ENCODE measurements around the gene CDH2.

The CDH2 gene

DNA sequence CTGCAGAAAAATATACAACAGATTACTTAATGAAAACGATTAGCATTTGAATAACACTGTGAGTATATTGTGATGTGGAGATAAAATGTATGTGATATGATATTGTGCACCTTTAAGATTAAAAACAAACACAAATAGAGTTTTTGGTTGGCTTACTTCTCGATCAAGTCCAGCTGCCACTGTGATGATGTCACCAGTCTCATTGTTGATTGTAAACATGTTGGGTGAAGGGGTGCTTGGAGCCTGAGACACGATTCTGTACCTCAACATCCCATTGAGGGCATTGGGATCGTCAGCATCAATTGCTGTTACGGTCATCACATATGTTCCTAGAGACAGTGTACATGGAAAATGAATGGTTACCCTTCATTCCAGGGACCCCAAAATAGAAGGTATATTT is 174.1 kb downstream of the CDH2 start:
- DNase-seq (ENCODE audit: low spot score) (no peak), FAIRE-seq (no peak)

DNA sequence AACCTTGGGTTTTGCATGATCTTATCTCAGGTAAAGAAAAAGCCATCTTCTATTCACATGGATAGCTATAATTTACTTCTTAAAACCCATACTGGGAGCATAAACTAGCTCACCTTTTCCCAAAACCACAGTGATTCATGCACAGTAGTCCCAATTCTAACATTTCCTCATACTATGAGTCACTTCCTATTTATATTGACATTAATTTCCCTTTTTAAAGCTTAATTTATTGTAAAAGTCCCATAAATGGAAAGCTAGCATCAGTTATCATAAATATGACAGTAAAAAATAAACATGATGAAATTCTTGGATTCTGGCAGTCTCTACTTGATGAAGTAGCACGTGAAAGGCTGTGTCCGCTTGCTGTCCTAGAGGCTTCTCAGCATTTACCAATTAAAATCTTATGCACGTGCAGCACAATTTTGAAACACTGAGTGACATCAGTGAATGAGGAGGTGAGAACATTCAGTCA is 180.1 kb downstream of the CDH2 start:
- no peak for FAIRE-seq
- DNase-seq (ENCODE audit: low spot score): peak; percentile 2

DNA sequence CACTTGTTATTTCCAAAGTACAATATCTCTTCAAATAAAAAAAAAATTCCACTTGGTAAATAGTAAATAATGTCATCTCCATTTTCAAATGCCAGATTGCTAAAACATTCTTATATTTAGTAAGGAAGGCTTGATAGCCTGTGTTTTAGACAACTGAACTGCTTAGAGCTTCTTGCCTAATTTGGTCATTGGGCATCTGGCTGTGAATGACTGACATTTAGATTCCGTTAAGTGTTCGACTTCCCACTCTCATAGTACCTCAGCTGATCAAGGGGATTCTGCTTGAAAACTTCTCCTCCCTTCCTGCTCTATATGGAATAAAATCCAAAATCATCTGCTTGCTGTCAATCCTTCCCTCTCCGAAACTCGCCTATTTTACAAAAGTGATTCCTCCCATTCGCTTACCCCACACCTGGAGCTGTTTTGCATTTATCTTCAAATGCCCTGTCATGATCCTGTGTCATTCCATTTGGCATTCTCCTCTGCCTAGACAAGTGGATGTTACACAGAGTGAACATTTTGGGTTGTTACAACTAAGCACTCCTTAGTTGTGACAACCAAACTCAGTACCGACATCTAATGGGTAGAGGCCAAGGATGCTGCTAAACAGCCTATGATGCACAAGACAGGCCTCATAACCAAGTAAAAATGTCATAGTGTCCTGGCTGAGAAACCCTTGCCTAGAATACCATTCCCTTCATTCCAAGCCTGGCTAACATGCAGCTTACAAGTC is 181.0 kb downstream of the CDH2 start:
- DNase-seq (ENCODE audit: low spot score): no peak
- FAIRE-seq: no peak

- FAIRE-seq: no peak
Observed at GRCh38 chr18:27994571-27994970, 182.4 kb downstream of the CDH2 start.

DNA sequence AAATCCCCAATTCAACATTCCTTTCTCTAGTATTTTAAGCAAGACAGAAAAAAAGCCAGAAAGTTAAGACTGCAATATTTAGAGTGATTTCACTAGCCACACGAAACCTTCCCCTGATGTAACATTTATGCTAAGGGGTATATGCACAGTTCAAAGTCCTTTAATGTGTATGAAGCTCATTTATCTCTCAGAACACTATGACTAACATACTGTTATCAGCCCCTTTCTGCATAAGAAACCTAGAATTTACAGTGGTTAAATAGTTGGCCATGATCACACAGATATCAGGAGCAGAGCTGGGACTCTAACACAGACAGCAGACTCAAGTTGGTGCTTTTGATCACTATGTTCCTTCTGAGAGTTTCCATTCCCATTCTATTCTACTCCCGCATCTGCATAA is 185.5 kb downstream of the CDH2 start:
- FAIRE-seq: no peak
- no peak for DNase-seq (ENCODE audit: low spot score)

More at GRCh38 chr18:27994571-27994970, 182.4 kb downstream of the CDH2 start:
- DNase-seq (ENCODE audit: low spot score): no peak

GRCh38 chr18:27985832-27986231 is 191.1 kb downstream of the CDH2 start:
- FAIRE-seq (no peak), DNase-seq (ENCODE audit: low spot score) (no peak)

DNA sequence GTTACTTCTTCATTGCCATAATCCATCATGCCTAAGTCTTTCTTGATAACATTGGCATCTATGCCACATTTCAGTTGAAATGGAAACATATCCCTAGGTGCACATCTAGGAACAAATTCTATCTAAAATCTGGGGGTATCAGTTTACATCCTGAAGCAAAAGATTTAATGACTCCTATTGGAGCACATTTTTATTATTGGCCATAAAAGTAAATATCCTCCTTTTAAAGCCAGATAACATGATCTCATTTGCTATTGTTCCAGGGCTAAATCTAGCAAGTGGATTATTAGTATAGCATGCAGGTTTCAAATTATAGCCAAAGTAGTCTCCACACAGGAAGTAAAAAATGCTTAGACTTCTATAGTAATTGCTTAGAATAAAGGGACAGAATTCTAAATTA is 193.2 kb downstream of the CDH2 start:
- FAIRE-seq (no peak), DNase-seq (ENCODE audit: low spot score) (no peak)

- DNase-seq (ENCODE audit: low spot score): no peak
- no peak for FAIRE-seq
Observed at GRCh38 chr18:27976806-27977408, 200.0 kb downstream of the CDH2 start.

DNA sequence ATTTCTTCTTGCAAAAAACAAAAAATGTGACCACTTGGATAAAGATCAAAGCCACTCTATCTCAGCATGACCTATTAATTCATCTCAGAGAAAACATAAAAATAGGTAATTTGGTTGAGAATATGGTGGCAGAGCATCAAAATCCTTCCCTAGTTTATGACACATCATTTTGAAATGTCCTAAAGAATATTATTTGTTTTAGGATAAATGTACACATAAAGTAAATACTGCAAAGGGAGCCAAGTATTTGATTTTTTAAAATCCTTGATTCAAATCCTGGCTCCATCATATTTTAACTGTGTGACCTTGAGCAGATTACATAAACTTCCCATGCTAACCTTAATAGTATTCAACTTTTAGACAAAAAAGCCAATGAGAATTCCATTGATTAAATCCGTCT is 206.6 kb downstream of the CDH2 start:
- FAIRE-seq (no peak), DNase-seq (ENCODE audit: low spot score) (no peak)

GRCh38 chr18:27969206-27969605 is 207.7 kb downstream of the CDH2 start:
- FAIRE-seq (no peak), DNase-seq (ENCODE audit: low spot score) (no peak)

- no peak for FAIRE-seq
- no peak for DNase-seq (ENCODE audit: low spot score)
Observed at GRCh38 chr18:27967913-27968824, 208.8 kb downstream of the CDH2 start.

GRCh38 chr18:27966881-27967280 is 210.0 kb downstream of the CDH2 start:
- FAIRE-seq (no peak), DNase-seq (ENCODE audit: low spot score) (no peak)

- no peak for FAIRE-seq
- no peak for DNase-seq (ENCODE audit: low spot score)
Observed at GRCh38 chr18:27964811-27965210, 212.1 kb downstream of the CDH2 start.

GRCh38 chr18:27959101-27959500 is 217.8 kb downstream of the CDH2 start:
- FAIRE-seq (no peak), DNase-seq (ENCODE audit: low spot score) (no peak)

GRCh38 chr18:27956001-27956640 is 220.8 kb downstream of the CDH2 start:
- DNase-seq (ENCODE audit: low spot score) (no peak), FAIRE-seq (no peak)

- DNase-seq (ENCODE audit: low spot score) (no peak), FAIRE-seq (no peak)
Observed at GRCh38 chr18:27954226-27954625, 222.7 kb downstream of the CDH2 start.

GRCh38 chr18:27952741-27953140 is 224.2 kb downstream of the CDH2 start:
- FAIRE-seq: no peak

GRCh38 chr18:27950648-27951228 is 226.2 kb downstream of the CDH2 start:
- FAIRE-seq: no peak
- no peak for DNase-seq (ENCODE audit: low spot score)

More at GRCh38 chr18:27952741-27953140, 224.2 kb downstream of the CDH2 start:
- no peak for DNase-seq (ENCODE audit: low spot score)

DNA sequence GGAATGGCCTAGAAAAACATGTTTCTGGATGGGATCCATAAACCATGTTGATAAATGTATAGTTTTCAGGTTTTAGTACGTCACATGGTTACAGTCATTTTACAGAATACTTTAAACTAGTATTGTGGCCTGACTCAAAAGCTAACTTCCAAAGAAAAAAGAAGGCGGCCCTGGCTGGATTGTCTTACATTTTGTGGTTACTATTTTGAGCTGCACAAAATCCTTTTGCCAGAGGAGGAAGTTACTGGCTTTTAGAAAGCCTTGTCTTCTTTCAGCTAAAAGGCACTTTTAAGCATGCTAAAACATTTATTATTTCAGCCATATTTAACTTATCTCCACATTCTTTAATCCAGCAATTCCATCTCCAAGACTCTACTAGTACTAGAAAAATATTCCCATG is 227.9 kb downstream of the CDH2 start:
- no peak for FAIRE-seq
- no peak for DNase-seq (ENCODE audit: low spot score)

DNA sequence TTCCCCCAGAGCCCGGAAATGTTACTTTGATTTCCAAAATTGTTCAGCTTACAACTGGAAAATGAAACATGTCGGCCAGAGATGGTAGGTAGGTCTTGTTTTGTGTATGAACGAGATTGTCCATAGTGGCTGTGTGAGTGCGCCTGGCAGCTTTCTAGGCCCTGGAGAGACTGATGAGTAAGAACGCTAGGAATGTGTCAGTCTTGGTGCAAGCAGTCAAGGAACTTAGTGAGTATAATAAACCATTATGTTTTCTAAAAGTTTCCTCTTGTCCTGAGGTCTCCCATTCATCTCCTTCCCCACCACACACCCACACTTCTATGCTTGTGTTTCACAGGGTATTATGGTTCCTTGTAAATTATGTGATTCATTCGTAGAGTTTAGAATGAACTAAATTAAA is 234.2 kb downstream of the CDH2 start:
- DNase-seq (ENCODE audit: low spot score): peak; percentile 21
- no peak for FAIRE-seq

DNA sequence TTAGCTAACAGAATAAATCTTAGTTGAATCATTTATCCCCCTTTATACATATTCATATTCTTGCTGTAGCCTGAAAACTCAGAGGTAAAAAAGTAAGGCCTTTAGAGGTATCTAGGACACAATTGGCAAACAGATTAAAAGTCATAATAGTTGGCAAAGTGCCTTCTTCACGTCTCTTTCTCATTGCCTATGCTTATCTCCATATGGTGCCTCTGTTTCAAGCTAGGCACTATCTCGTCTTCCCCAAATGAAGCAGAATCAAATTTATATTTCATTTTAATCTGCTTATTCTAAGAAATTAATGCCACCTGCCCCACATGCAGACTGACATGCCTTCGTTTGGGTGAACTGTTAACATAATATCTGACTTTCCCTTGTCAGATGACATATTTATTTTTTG is 245.4 kb downstream of the CDH2 start:
- FAIRE-seq (no peak), DNase-seq (ENCODE audit: low spot score) (no peak)

Measured in urothelium cell line (cell line).